Large intestine (tissue), 3 donors: ENCODE measurements around the gene ANKDD1B. TPM values are rescaled to one million over a fixed set of nuclear protein-coding genes. Genes with fewer than 3 reads are reported as not detected.

Experiments used
- DNase-seq, 2 donors: peaks; one replicate each; pipeline versions ENCODE4 v3.0.0 to v3.0.0-alpha.2; 2013
- H3K27ac ChIP-seq: one replicate; pipeline ENCODE4 v1.5.1; 2013; ENCODE audit warnings: low read length
- H3K27me3 ChIP-seq: 2 replicates; pipeline ENCODE4 v1.6.1; 2013; ENCODE audit warnings: low read length; ENCODE audit not compliant: control insufficient read depth, insufficient read depth
- H3K36me3 ChIP-seq: 2 replicates; pipeline ENCODE4 v1.6.1; 2013; ENCODE audit warnings: low read length; ENCODE audit not compliant: control insufficient read depth, insufficient read depth
- H3K4me1 ChIP-seq: one replicate; pipeline ENCODE4 v1.6.1; 2013; ENCODE audit warnings: low read length; ENCODE audit not compliant: control insufficient read depth, insufficient read depth
- H3K4me3 ChIP-seq: one replicate; pipeline ENCODE4 v1.5.1; 2013; ENCODE audit warnings: low read length
- H3K9me3 ChIP-seq: one replicate; pipeline ENCODE4 v1.6.1; 2013; ENCODE audit warnings: mild to moderate bottlenecking, low read depth, low read length, moderate library complexity; ENCODE audit not compliant: control insufficient read depth
- WGBS: methylation state at CpG from one replicate; pipeline ENCODE4 v1.1.5; 2013; ENCODE audit warnings: low lambda C conversion rate; ENCODE audit not compliant: insufficient coverage; 5-methylcytosine and 5-hydroxymethylcytosine counted together
- polyA plus RNA-seq: library from polyadenylated mRNA; unstranded; fragments of 120-200 nt; gene quantifications from one replicate; pipeline ENCODE4 v1.2.1, GENCODE V29; 2013

ANKDD1B gene
- polyA plus RNA-seq, 1 donor, result 18.1 TPM

DNA sequence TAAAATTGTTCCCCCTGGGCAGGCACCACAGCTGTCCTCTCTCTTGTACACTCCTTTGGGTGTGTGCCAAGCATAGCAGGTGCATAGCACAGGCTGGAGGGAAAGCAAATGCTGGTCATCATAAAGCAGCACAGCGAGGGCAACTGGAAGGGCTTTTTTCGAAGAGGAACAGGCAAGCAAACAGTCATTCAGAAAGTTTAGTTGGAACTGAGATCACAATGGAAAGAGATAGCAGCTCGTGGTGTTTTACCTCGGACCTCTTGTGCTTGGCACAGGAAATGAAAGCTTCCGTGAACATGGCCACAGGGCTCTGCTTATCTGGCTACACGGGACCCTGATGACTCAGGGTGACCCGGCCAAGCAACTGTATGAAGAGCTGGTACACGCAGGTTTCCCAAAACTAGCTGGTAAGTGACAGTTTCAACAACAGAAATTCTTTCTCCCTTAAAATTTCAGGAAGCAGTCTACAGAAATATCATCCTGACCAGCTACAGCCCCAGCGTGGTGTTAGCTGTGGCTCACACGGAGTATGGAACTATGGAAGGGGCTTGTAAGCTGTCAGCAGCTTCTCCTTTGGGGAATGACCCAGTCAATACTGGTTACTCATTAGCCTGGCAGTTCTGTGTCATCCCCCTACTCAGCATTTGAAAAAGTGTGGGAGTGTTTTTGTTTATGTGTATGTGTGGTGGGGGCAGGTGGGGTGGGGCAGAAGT is 57.9 kb downstream of the ANKDD1B start:
- peaks cover 6% of the 10 kb centered on the region for H3K4me1 ChIP-seq
- H3K9me3 ChIP-seq, result no peaks in the 10 kb centered on the region
- peak; percentile 50 to 63 for DNase-seq
- peak overlapping the region; percentile 11 for H3K4me3 ChIP-seq
- H3K27me3 ChIP-seq, result no peaks in the 10 kb centered on the region
- H3K27ac ChIP-seq, result peak overlapping the region; percentile 43
- no CpG with 5 or more reads among the region's 10 CpGs for WGBS
- H3K36me3 ChIP-seq, result peaks cover 14% of the 10 kb centered on the region

DNA sequence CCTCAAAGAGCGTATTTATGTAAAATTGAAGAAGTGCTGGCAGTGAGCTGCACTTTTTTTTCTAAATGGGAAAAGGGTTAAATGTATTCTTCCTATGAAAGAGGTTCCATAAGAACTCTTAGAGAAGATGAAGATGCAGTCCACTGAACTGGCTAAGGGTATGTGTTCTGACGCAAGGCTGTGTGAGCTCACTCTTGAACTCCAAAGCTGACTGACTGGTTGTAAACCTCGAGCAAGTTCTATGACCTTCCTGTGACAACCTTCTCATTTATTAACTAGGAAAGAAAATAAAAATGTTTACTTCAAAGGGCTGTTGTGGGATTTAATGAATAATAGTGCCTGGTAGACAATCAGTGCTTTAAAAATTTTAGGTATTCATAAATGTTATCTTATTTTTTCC is 59.3 kb downstream of the ANKDD1B start:
- no CpG with 5 or more reads among the region's 3 CpGs for WGBS
- H3K36me3 ChIP-seq, result peaks cover 23% of the 10 kb centered on the region
- no peak overlapping the region for H3K27ac ChIP-seq

DNA sequence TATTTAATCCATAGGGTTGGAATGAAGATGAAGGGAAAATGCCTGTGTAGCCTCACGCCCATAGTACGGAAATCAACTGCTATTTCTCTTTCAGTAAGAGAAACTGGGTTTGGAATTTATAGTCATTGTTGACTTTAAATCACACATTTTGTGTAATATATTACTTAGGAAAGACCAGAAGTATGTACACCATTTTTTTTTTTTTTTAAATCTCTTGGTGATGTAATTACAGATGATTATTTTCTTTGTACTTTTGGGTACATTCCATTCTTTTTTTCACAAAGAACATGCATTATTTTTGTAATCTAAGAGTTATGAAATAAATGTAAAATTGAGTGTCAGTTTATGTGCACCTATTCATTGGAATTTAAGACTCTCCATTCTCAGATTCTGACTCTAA is 60.3 kb downstream of the ANKDD1B start:
- H3K4me1 ChIP-seq, result peaks cover 6% of the 10 kb centered on the region
- H3K9me3 ChIP-seq, result no peaks in the 10 kb centered on the region
- no peak overlapping the region for H3K4me3 ChIP-seq
- peaks cover 23% of the 10 kb centered on the region for H3K36me3 ChIP-seq
- H3K27me3 ChIP-seq, result no peaks in the 10 kb centered on the region
- no peak for DNase-seq
- H3K27ac ChIP-seq, result no peak overlapping the region
- WGBS, result 73% methylated on average over 2 of the region's 2 CpGs

More for the DNA sequence above, 59.3 kb downstream of the ANKDD1B start:
- peak; percentile 60 to 68 for DNase-seq
- no peaks in the 10 kb centered on the region for H3K9me3 ChIP-seq
- no peaks in the 10 kb centered on the region for H3K27me3 ChIP-seq
- H3K4me1 ChIP-seq, result peaks cover 6% of the 10 kb centered on the region
- H3K4me3 ChIP-seq, result no peak overlapping the region

DNA sequence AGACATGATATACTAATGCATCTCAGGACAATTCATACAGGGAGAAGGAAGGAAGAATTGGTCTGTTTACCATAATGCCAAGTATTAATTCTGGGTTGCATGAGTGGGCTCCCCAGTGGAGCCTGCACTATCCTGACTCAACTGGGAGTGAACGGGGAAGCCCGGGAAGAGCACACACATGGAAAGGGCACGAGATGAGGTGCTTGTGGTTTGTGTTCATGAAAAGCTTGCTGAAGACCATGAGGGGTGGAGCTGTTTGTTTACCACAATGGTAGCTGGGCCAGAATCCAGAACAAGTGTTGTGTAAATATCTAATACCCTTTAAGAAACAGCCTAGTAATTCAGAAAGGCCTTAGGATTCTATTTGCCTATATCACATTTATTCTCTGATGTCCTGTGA is 61.4 kb downstream of the ANKDD1B start:
- no peak for DNase-seq
- WGBS, result no CpG with 5 or more reads among the region's 3 CpGs
- H3K9me3 ChIP-seq, result no peaks in the 10 kb centered on the region
- H3K36me3 ChIP-seq, result peaks cover 17% of the 10 kb centered on the region
- H3K27me3 ChIP-seq, result no peaks in the 10 kb centered on the region
- H3K4me1 ChIP-seq, result peaks cover 6% of the 10 kb centered on the region
- no peak overlapping the region for H3K27ac ChIP-seq
- no peak overlapping the region for H3K4me3 ChIP-seq

DNA sequence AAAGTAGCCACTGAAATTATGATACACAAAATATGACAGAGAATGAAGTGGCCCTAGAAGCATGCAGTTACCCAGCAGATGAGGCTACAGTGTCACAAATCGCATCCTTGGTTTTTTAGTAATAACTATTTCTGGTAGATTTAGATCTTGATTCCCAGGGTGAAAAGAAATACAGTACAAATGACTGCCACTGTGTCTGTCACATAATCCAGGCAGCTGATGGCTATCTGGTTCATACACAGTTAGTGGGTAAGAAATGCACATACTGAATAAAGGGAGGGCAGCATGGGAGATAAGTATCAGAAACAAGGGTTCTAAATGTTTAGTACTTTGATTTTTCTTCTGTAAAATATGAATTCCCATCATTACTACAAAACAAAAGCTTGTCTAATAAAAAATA is 64.5 kb downstream of the ANKDD1B start:
- WGBS, result no CpG with 5 or more reads among the region's 1 CpG

DNA sequence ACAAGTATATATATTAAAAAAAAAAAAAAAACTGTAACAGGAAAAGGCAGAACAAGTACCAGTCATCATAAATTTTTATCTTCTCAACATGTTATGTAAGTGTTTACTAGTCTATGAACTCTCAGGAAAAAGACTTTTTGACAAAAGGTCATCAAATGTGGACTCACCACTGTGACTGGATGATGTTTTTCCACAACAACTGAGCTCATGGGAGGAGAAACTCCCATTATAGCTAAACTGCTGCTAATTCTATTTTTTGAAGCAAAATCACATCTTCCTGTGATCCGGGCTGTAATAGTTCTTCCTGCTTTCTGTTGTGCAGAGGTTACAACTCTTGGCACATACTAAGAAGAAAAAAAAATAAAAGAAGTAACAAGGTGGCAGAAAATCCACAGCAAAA is 66.4 kb downstream of the ANKDD1B start:
- 86% methylated on average over 1 of the region's 1 CpG for WGBS
- no peaks in the 10 kb centered on the region for H3K27me3 ChIP-seq
- peak overlapping the region; percentile 2 for H3K27ac ChIP-seq
- DNase-seq, result peak; percentile 33 to 69
- H3K9me3 ChIP-seq, result no peaks in the 10 kb centered on the region
- H3K4me1 ChIP-seq, result no peaks in the 10 kb centered on the region
- peaks cover 13% of the 10 kb centered on the region for H3K36me3 ChIP-seq
- no peak overlapping the region for H3K4me3 ChIP-seq

More for the DNA sequence above, 64.5 kb downstream of the ANKDD1B start:
- Histone ChIP-seq H3K9me3 (no peaks in the 10 kb centered on the region), H3K36me3 (peaks cover 15% of the 10 kb centered on the region), H3K27me3 (no peaks in the 10 kb centered on the region), H3K27ac (no peak overlapping the region), H3K4me3 (no peak overlapping the region), H3K4me1 (peaks cover 2% of the 10 kb centered on the region)
- no peak for DNase-seq

DNA sequence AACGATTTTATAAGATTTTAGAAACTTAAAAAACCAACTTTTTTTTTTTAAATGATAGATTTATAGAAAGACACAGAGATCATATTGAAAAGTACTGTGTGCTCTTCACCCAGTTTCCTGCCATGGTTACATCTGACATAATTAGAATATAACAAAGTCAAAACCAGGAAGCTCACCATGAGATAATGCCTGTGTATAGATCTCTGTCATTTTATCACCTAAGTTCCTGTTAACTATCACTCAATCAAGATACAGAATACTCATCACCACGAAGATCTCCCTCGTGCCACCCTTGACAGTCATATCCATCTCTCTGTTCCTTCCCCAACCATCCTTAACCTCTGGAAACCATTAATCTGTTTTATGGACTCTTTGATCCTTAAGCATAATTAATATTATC is 66.9 kb downstream of the ANKDD1B start:
- Histone ChIP-seq H3K4me3 (no peak overlapping the region), H3K27ac (peak overlapping the region; percentile 2), H3K27me3 (no peaks in the 10 kb centered on the region), H3K9me3 (no peaks in the 10 kb centered on the region), H3K4me1 (no peaks in the 10 kb centered on the region), H3K36me3 (peaks cover 10% of the 10 kb centered on the region)
- peak in 1 of 2 donors; percentile 9 for DNase-seq
- 59% methylated on average over 3 of the region's 3 CpGs for WGBS

DNA sequence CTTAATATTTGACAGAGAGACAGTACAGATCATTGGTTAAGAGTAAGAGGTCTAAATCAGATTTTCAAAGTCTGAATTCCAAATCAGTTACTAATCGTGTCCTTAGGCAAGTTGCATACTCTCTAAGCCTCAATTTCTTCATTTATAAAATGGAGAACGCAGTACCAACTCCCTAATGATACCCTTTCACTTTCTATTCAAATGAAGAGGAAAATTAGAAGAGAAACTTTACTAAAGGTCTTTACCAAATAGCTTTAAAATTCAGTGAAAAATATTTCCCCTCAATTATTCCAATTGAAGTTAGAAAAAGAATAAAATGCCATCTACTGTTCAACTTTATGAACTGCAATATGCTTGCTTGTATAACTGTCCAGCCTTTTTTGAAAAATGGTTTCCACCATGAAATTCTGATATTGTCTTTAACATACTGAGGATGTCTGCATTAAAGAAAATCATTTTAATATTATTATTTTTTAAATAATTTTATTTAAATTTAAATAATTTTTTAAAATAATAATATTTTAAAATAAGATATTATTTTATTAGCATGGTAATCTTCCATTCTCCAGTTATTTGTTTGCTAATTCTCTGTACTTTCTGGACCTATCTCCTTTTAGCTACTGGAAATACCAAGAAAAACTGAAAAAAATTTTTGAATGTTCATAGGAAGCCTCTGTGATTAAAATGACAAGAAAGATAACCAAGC is 70.0 kb downstream of the ANKDD1B start:
- no peaks in the 10 kb centered on the region for H3K4me1 ChIP-seq
- no peaks in the 10 kb centered on the region for H3K9me3 ChIP-seq
- no peak overlapping the region for H3K4me3 ChIP-seq
- peak in 1 of 2 donors; percentile 35 for DNase-seq
- H3K36me3 ChIP-seq, result peaks cover 8% of the 10 kb centered on the region
- H3K27ac ChIP-seq, result no peak overlapping the region
- 80% methylated on average over 2 of the region's 2 CpGs for WGBS
- H3K27me3 ChIP-seq, result no peaks in the 10 kb centered on the region

DNA sequence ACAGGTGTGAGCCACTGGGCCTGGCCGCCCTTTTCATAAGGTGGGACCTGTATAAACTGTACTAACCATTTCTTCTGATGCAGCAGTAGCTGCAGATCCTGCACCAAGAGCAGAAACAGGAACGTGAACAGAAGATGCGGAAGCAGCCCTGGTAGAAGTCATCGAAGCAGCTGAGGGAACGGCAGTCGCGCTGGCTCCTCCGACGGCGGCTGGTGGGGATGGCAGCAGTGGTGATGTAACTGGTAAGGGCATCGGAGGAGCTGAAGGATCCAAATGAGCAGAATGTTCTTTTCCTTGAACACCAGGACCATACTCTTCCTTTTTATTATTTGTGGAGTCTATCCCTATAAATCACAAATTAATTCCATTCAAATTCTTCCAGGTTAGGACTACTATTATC is 73.9 kb downstream of the ANKDD1B start:
- 100% methylated on average over 3 of the region's 11 CpGs for WGBS
- Histone ChIP-seq H3K27ac (no peak overlapping the region), H3K4me3 (no peak overlapping the region), H3K9me3 (no peaks in the 10 kb centered on the region), H3K27me3 (no peaks in the 10 kb centered on the region), H3K4me1 (no peaks in the 10 kb centered on the region), H3K36me3 (peaks cover 14% of the 10 kb centered on the region)
- no peak for DNase-seq

DNA sequence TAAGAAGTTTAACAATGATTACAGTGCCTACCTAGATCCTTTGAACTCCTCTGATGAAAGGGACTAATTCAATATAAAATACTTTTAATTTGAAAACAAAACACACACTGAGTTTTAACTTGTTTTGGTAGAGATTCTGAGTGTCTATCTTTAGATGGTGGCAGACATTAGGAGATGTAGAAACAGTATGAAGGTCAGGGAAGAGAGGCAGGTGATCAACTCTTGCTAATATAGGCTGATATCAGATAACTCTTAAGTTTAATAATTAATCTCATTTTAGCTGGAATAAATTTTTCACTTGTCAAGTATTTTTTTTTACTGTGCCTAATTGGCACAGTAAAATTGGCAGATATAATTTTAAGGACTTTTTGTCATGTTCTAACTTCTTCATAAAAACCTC is 75.2 kb downstream of the ANKDD1B start:
- Histone ChIP-seq H3K4me1 (no peaks in the 10 kb centered on the region), H3K27ac (no peak overlapping the region), H3K9me3 (no peaks in the 10 kb centered on the region), H3K36me3 (peaks cover 22% of the 10 kb centered on the region), H3K27me3 (no peaks in the 10 kb centered on the region), H3K4me3 (no peak overlapping the region)
- no peak for DNase-seq
